ENCODE results near the gene PPP1R15A.
"Not testable (repeated sequence)": the region's sequence is repeated elsewhere in the genome, so short reads cannot be mapped to it uniquely, and the experiment has no call there.

The PPP1R15A gene

DNA sequence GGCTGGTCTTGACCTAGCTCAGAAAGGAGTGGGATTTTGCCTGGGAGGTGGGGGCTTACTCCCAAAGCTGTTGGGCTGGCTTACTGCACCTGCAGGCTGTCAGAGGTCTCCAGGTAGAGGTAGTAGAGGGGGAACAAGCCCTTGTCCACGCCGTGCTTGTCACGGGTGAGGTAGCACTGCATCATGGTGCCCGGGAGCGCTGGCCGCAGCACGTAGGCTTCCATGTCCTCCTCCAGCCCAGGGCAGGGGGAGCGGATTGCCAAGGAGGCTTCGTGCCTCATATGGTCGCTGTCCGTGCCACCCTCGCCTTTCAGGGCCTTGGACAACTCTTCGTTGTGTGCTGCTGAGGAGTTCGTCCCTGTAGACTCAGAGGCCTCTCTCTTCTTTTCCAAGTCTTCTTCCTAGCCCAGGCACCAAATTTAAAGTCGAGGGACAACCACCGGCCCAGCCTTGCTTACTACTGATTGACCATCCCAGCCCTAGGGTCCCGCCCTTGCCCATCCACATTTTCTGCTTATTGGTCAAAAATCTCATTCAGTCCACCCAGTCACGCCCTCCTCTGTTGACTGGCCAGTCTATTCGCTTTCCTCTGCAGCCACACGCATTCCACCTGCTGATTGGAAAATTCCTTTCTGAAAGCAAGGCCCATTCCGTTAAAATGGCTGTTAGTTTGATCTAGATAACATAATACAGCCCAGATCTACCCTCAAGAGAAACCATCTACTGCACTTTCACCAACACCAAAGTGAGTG, 15.8 kb downstream of the PPP1R15A start:
- H3K4me3 ChIP-seq (ENCODE audit: low read depth, low read length) = no peak overlapping the region
- H3K27ac ChIP-seq (ENCODE audit: extremely low read depth, low read depth, low read length) = no peak overlapping the region
- TF ChIP-seq ZNF175 (tag by site-specific recombination; IDR thresholded peaks at IDR 0.05) (no peak), SP2 (tag by site-specific recombination; IDR thresholded peaks at IDR 0.05) (peak; percentile 28; the same call in 1 of the 2 replicates)
- TF ChIP-seq, protein P1, sequence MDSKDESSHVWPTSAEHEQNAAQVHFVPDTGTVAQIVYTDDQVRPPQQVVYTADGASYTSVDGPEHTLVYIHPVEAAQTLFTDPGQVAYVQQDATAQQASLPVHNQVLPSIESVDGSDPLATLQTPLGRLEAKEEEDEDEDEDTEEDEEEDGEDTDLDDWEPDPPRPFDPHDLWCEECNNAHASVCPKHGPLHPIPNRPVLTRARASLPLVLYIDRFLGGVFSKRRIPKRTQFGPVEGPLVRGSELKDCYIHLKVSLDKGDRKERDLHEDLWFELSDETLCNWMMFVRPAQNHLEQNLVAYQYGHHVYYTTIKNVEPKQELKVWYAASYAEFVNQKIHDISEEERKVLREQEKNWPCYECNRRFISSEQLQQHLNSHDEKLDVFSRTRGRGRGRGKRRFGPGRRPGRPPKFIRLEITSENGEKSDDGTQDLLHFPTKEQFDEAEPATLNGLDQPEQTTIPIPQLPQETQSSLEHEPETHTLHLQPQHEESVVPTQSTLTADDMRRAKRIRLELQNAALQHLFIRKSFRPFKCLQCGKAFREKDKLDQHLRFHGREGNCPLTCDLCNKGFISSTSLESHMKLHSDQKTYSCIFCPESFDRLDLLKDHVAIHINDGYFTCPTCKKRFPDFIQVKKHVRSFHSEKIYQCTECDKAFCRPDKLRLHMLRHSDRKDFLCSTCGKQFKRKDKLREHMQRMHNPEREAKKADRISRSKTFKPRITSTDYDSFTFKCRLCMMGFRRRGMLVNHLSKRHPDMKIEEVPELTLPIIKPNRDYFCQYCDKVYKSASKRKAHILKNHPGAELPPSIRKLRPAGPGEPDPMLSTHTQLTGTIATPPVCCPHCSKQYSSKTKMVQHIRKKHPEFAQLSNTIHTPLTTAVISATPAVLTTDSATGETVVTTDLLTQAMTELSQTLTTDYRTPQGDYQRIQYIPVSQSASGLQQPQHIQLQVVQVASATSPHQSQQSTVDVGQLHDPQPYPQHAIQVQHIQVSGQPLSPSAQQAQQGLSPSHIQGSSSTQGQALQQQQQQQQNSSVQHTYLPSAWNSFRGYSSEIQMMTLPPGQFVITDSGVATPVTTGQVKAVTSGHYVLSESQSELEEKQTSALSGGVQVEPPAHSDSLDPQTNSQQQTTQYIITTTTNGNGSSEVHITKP (tag by site-specific recombination; IDR thresholded peaks at IDR 0.05) = no peak
- no peaks in the 10 kb centered on the region for H3K9me3 ChIP-seq (ENCODE audit: control insufficient read depth, insufficient read depth, low read depth, low read length)
- ChIA-PET POLR2A (interaction anchor here (0.6 kb wide), 1 partner anchor 18 kb away, joined by 8 read pairs; no protein-coding TSS in a partner anchor), CTCF (no interaction called here)
- H3K4me1 ChIP-seq (ENCODE audit: control insufficient read depth, insufficient read depth, low read length) = peaks cover 3% of the 10 kb centered on the region; the same call in 1 of the 2 replicates
- H3K36me3 ChIP-seq (ENCODE audit: control insufficient read depth in 2 of 2, insufficient read depth in 1 of 2, low read length in 2 of 2) = no peaks in the 10 kb centered on the region

DNA sequence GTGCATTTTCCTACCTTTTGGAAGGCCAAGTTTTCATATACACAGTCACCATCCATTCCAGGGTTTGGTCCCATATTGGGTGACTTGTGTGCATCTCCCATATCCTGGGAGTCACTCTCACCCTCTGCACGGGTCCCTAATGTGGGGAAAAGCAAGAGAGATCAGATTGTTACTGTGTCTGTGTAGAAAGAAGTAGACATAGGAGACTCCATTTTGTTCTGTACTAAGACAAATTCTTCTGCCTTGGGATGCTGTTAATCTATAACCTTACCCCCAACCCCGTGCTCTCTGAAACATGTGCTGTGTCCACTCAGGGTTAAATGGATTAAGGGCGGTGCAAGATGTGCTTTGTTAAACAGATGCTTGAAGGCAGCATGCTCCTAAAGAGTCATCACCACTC, 17.3 kb downstream of the PPP1R15A start:
- H3K9me3 ChIP-seq (ENCODE audit: control insufficient read depth, insufficient read depth, low read depth, low read length); H3K4me1 ChIP-seq (ENCODE audit: control insufficient read depth, insufficient read depth, low read length); POLR2A ChIA-PET; H3K27ac ChIP-seq (ENCODE audit: extremely low read depth, low read depth, low read length); H3K4me3 ChIP-seq (ENCODE audit: low read depth, low read length); H3K36me3 ChIP-seq (ENCODE audit: control insufficient read depth in 2 of 2, insufficient read depth in 1 of 2, low read length in 2 of 2); CTCF ChIA-PET: not testable (repeated sequence)

DNA sequence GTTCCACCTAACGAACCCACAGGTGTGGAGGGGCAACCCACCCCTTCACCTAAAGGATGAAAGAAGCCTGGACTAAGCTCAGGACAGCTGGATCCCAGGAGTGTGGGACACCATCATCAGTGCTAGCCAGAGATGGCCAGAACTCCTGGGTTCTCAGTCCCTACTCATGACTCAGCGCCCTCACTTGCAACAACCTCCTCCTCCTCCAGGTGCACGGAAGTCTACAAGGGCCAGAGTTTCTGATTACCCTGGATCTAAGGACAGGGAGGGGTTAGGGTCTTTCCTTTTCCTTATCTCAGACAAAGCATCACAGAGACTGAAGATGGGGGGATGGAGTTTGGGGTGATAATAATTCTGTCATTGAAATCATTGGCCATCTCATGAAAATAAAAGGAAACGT, 18.3 kb downstream of the PPP1R15A start:
- H3K27ac ChIP-seq (ENCODE audit: extremely low read depth, low read depth, low read length) = no peak overlapping the region
- no peak overlapping the region for H3K4me3 ChIP-seq (ENCODE audit: low read depth, low read length)
- ChIA-PET CTCF (no interaction called here), POLR2A (no interaction called here)
- H3K36me3 ChIP-seq (ENCODE audit: control insufficient read depth in 2 of 2, insufficient read depth in 1 of 2, low read length in 2 of 2) = no peaks in the 10 kb centered on the region
- TF ChIP-seq, protein P2, sequence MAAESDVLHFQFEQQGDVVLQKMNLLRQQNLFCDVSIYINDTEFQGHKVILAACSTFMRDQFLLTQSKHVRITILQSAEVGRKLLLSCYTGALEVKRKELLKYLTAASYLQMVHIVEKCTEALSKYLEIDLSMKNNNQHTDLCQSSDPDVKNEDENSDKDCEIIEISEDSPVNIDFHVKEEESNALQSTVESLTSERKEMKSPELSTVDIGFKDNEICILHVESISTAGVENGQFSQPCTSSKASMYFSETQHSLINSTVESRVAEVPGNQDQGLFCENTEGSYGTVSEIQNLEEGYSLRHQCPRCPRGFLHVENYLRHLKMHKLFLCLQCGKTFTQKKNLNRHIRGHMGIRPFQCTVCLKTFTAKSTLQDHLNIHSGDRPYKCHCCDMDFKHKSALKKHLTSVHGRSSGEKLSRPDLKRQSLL (tag by site-specific recombination; IDR thresholded peaks at IDR 0.05) = no peak
- TF ChIP-seq ZNF394 (tag by site-specific recombination; IDR thresholded peaks at IDR 0.05; ENCODE audit: borderline replicate concordance) (no peak), ZNF169 (tag by site-specific recombination; IDR thresholded peaks at IDR 0.05) (no peak), ZNF558 (tag by site-specific recombination; IDR thresholded peaks at IDR 0.05) (no peak), ZNF155 (tag by site-specific recombination; IDR thresholded peaks at IDR 0.05) (no peak), ZNF19 (tag by site-specific recombination; IDR thresholded peaks at IDR 0.05; ENCODE audit: low read depth) (no peak), ZNF223 (tag by site-specific recombination; IDR thresholded peaks at IDR 0.05) (no peak), ZNF274 (IDR thresholded peaks at IDR 0.05; ENCODE audit: low read length) (no peak), ZNF274 (tag by site-specific recombination; IDR thresholded peaks at IDR 0.05; ENCODE audit: borderline replicate concordance) (no peak), ZNF658 (tag by site-specific recombination; IDR thresholded peaks at IDR 0.05) (no peak), ZNF791 (tag by site-specific recombination; IDR thresholded peaks at IDR 0.05) (no peak), HOXA7 (CRISPR knock-in tag; IDR thresholded peaks at IDR 0.05; ENCODE audit: borderline replicate concordance) (no peak), GLI2 (tag by site-specific recombination; IDR thresholded peaks at IDR 0.05; ENCODE audit: borderline replicate concordance, low read depth) (no peak), HOXD13 (CRISPR knock-in tag; IDR thresholded peaks at IDR 0.05; ENCODE audit: borderline replicate concordance) (no peak), ZSCAN16 (tag by site-specific recombination; IDR thresholded peaks at IDR 0.05) (no peak)
- H3K9me3 ChIP-seq (ENCODE audit: control insufficient read depth, insufficient read depth, low read depth, low read length) = no peaks in the 10 kb centered on the region
- peaks cover 3% of the 10 kb centered on the region; the same call in 1 of the 2 replicates for H3K4me1 ChIP-seq (ENCODE audit: control insufficient read depth, insufficient read depth, low read length)

Measured in HEK293 (cell line).